Heart right ventricle (tissue), 16 donors: ENCODE results near the gene HDAC10. TPM values are rescaled to one million over a fixed set of nuclear protein-coding genes. Genes with fewer than 3 reads are reported as not detected.

Source experiments
- ATAC-seq, 8 donors: fragments of 200-7000 bp; cut with Tn5 transposase; one replicate each; pipeline ENCODE4 v1.9.1; 2020; ENCODE audit warnings: mild to moderate bottlenecking in 8 of 8, moderate library complexity in 8 of 8, moderate number of reproducible peaks in 1 of 8
- DNase-seq, 2 donors: peaks; one replicate each; pipeline ENCODE4 v3.0.0-alpha.2; 2020
- H3K27ac ChIP-seq, 10 donors: fragments of 200-600 bp; sonication (generic) in 2 of 10; one replicate each; pipeline versions ENCODE4 v1.5.0 to v1.8.0; 2020 to 2022; ENCODE audit warnings: mild to moderate bottlenecking in 3 of 10
- H3K27me3 ChIP-seq, 7 donors: fragments of 200-600 bp; one replicate each; pipeline ENCODE4 v1.8.0; 2021 to 2022; ENCODE audit warnings: mild to moderate bottlenecking in 2 of 7
- H3K36me3 ChIP-seq, 9 donors: fragments of 200-600 bp; sonication (generic) in 1 of 9; one replicate each; pipeline versions ENCODE4 v1.5.0 to v1.8.0; 2020 to 2022; ENCODE audit warnings: mild to moderate bottlenecking in 2 of 9
- H3K4me1 ChIP-seq, 9 donors: fragments of 200-600 bp; sonication (generic) in 1 of 9; one replicate each; pipeline versions ENCODE4 v1.5.0 to v1.8.0; 2020 to 2022; ENCODE audit warnings: mild to moderate bottlenecking in 4 of 9
- H3K4me3 ChIP-seq, 10 donors: fragments of 200-600 bp; sonication (generic) in 2 of 10; one replicate each; pipeline versions ENCODE4 v1.5.0 to v1.8.0; 2020 to 2022; ENCODE audit warnings: mild to moderate bottlenecking in 7 of 10, moderate library complexity in 2 of 10
- H3K9me3 ChIP-seq, 11 donors: fragments of 200-600 bp in 10 of 11; sonication (generic) in 2 of 11; one replicate each; pipeline versions ENCODE4 v1.5.0 to v1.8.0; 2013 to 2022; ENCODE audit warnings: mild to moderate bottlenecking in 2 of 11, control low read depth in 1 of 11, moderate library complexity in 1 of 11
- CTCF ChIP-seq, 9 donors: fragments of 200-600 bp; sonication (generic) in 2 of 9; IDR thresholded peaks; one replicate each; pipeline versions ENCODE4 v1.5.0 to v1.8.0; 2021 to 2022; ENCODE audit warnings: antibody characterized with exemption in 9 of 9, mild to moderate bottlenecking in 5 of 9, moderate library complexity in 1 of 9
- WGBS, 2 donors: extraction: QIAGEN DNeasy Blood & Tissue Kit; methylation state at CpG; one replicate each; pipeline ENCODE4 v1.1.7; 2013; ENCODE audit warnings: inconsistent platforms in 1 of 2; 5-methylcytosine and 5-hydroxymethylcytosine counted together
- intact Hi-C, 10 donors: fragments of 100-400 bp; cut with DNase I; formaldehyde crosslinking; loops; one replicate each; pipeline versions ENCODE4 v1.11.1 to v1.14.2; 2022
- polyA plus RNA-seq, 2 donors: library from polyadenylated mRNA; stranded (reverse); fragments of 200-250 nt; gene quantifications; one replicate each; pipeline ENCODE4 v1.2.3, GENCODE V29; 2013
- total RNA-seq, 10 donors: library from RNA; stranded (reverse); fragmentation: NEBNext Ultra II Directional in 3 of 10; extraction: Animal tissue kit (Norgen Biotek cat#: 25700) in 3 of 10; gene quantifications; one replicate each; pipeline versions ENCODE4 v1.2.1 to v1.2.4, GENCODE V29; 2021 to 2023
- donor health status: Arrhythmogenic right ventricular cardiomyopathy.
- donor health status: ischemic (EF 13 %, LVEDD 7.1; RV severe dilation, severe dysfunction).
- donor health status: healthy with polysubstance abuse.
- donor health status: DM: no; HTN: yes; CAD: no.
- donor health status: DM: no; HTN: no; CAD: no.
- donor health status: ischemic (EF 25% LVEDD 6.9; RV normal size, moderate dysfunction).
- donor health status: ischemic (EF 25% LVEDD 5.7; RV mildly dilated, moderate dysfunction).
- donor health status: healthy.
- donor health status: DM: yes; HTN: yes; CAD: no.
- donor health status: Ischemic cardiomyopathy.
- donor health status: ischemic (EF 35%, LVEDD 5.7; RV mildly dilated, moderate dysfunction).
- donor health status: nonischemic (EF 11% LVEDD 7.7; RV severe dilation, severe dysfunction).
- donor health status: DM: yes; HTN: yes; CAD: no.
- donor health status: PGD.
- donor health status: ischemic (EF 29% LVEDD 5.4; RV normal size, mild dysfunction).
- donor health status: nonischemic (EF 23%, LVEDD 6.1; RV moderate dilation, normal function).

The HDAC10 gene
- total and polyA plus RNA-seq, 12 donors: 7.1 to 20.3 (median 10.3) TPM

GRCh38 chr22:50208430-50208938, 42.6 kb downstream of the HDAC10 start:
- WGBS, 2 donors: 85 to 89% methylated on average over 22 of the region's 22 CpGs
- H3K4me3 ChIP-seq: no peak overlapping the region
- intact Hi-C loops: loop anchor here in 5 of 10 donors (2.0 to 10.0 kb wide), 5 partner anchors 56 to 281 kb away; no protein-coding TSS in a partner anchor
- no peaks in the 10 kb centered on the region for H3K27me3 ChIP-seq
- DNase-seq (no peak), ATAC-seq (no peak)
- no peak overlapping the region for H3K27ac ChIP-seq
- peaks cover 13 to 38% (median 24%) of the 10 kb centered on the region in 9 donors for H3K4me1 ChIP-seq
- no peaks in the 10 kb centered on the region for H3K9me3 ChIP-seq
- TF ChIP-seq CTCF (IDR thresholded peaks at IDR 0.05): no peak
- peaks cover 0 to 94% (median 41%) of the 10 kb centered on the region in 9 donors for H3K36me3 ChIP-seq

GRCh38 chr22:50207383-50208140, 43.5 kb downstream of the HDAC10 start:
- peaks cover 14 to 42% (median 27%) of the 10 kb centered on the region in 9 donors for H3K4me1 ChIP-seq

GRCh38 chr22:50206599-50206998, 44.5 kb downstream of the HDAC10 start:
- intact Hi-C loops: loop anchor here in 5 of 10 donors (2.0 to 10.0 kb wide), 4 partner anchors 54 to 279 kb away; no protein-coding TSS in a partner anchor
- H3K4me3 ChIP-seq: no peak overlapping the region

More at GRCh38 chr22:50207383-50208140, 43.5 kb downstream of the HDAC10 start:
- ATAC-seq (peak in 2 of 8 donors; percentile 8 to 15), DNase-seq (no peak)
- Histone ChIP-seq H3K36me3 (peaks cover 0 to 88% (median 41%) of the 10 kb centered on the region in 9 donors), H3K9me3 (no peaks in the 10 kb centered on the region), H3K27ac (no peak overlapping the region), H3K27me3 (no peaks in the 10 kb centered on the region), H3K4me3 (no peak overlapping the region)
- 65 to 67% methylated on average over 23 of the region's 23 CpGs for WGBS, 2 donors
- intact Hi-C loops: loop anchor here in 6 of 10 donors (2.0 to 10.0 kb wide), 5 partner anchors 55 to 280 kb away; no protein-coding TSS in a partner anchor
- TF ChIP-seq CTCF (IDR thresholded peaks at IDR 0.05): no peak

More at GRCh38 chr22:50206599-50206998, 44.5 kb downstream of the HDAC10 start:
- Histone ChIP-seq H3K4me1 (peaks cover 14 to 52% (median 37%) of the 10 kb centered on the region in 9 donors), H3K36me3 (peaks cover 0 to 79% (median 32%) of the 10 kb centered on the region in 9 donors), H3K9me3 (no peaks in the 10 kb centered on the region), H3K27ac (peak overlapping the region in 7 of 10 donors; percentile 1 to 60 (median 40)), H3K27me3 (no peaks in the 10 kb centered on the region)
- 23 to 43% methylated on average over 10 of the region's 10 CpGs for WGBS, 2 donors
- peak; percentile 25 to 66 (median 58) for TF ChIP-seq CTCF (IDR thresholded peaks at IDR 0.05)
- DNase-seq: peak; percentile 68 to 73
- ATAC-seq: peak; percentile 57 to 89 (median 78)
